ENCODE data around the gene MAGEA6.

Gene MAGEA6

GRCh38 chrX:152733261-152733975 is 36.1 kb downstream of the MAGEA6 start, which contains the start of the genes CSAG1 and MAGEA12:
CSAG1 (minus strand) TSS chrX:152733721; CDS start chrX:152732460, 1,261 bp downstream.
MAGEA12 (plus strand) TSS chrX:152733757; CDS start chrX:152736162, 2,405 bp downstream.
- no peak for DNase-seq

- no peak for DNase-seq
Observed at GRCh38 chrX:152725409-152725808, 44.1 kb downstream of the MAGEA6 start.
